KOPT-K1 (cell line): ENCODE results near the gene ADAMTS1.

ENCODE experiments used
- H3K27ac ChIP-seq: fragments of 200-600 bp; sonication (generic); 2 replicates; pipeline ENCODE4 v1.5.1; 2016; ENCODE audit warnings: antibody characterized with exemption, mild to moderate bottlenecking, low read depth, low read length; ENCODE audit not compliant: poor library complexity, severe bottlenecking
- H3K36me3 ChIP-seq: fragments of 200-600 bp; sonication (generic); 2 replicates; pipeline ENCODE4 v1.5.1; 2017; ENCODE audit warnings: antibody characterized with exemption, mild to moderate bottlenecking, low read length, moderate library complexity; ENCODE audit not compliant: insufficient read depth
- H3K9me3 ChIP-seq: fragments of 200-600 bp; sonication (generic); 2 replicates; pipeline ENCODE4 v1.5.1; 2017; ENCODE audit warnings: antibody characterized with exemption, low read length, mild to moderate bottlenecking; ENCODE audit not compliant: insufficient read depth, poor library complexity, severe bottlenecking

ADAMTS1 gene

GRCh38 chr21:26810676-26811415 lies 34.4 kb downstream of the ADAMTS1 start:
- H3K9me3 ChIP-seq: no peaks in the 10 kb centered on the region
- H3K27ac ChIP-seq: no peak overlapping the region

GRCh38 chr21:26810266-26810665 lies 34.9 kb downstream of the ADAMTS1 start:
- H3K27ac ChIP-seq: no peak overlapping the region
- no peaks in the 10 kb centered on the region for H3K9me3 ChIP-seq
- no peaks in the 10 kb centered on the region for H3K36me3 ChIP-seq

More at GRCh38 chr21:26810676-26811415, 34.4 kb downstream of the ADAMTS1 start:
- H3K36me3 ChIP-seq: no peaks in the 10 kb centered on the region

GRCh38 chr21:26809745-26810144 lies 35.5 kb downstream of the ADAMTS1 start:
- H3K27ac ChIP-seq: no peak overlapping the region
- H3K36me3 ChIP-seq: no peaks in the 10 kb centered on the region
- H3K9me3 ChIP-seq: no peaks in the 10 kb centered on the region

GRCh38 chr21:26806801-26807295 lies 38.4 kb downstream of the ADAMTS1 start:
- Histone ChIP-seq H3K9me3 (no peaks in the 10 kb centered on the region), H3K36me3 (no peaks in the 10 kb centered on the region), H3K27ac (peak overlapping the region; percentile 52)

- no peaks in the 10 kb centered on the region for H3K36me3 ChIP-seq
These were observed 40.2 kb downstream of the ADAMTS1 start for GRCh38 chr21:26804895-26805609.

GRCh38 chr21:26801498-26801897 lies 43.7 kb downstream of the ADAMTS1 start:
- Histone ChIP-seq H3K27ac (peak overlapping the region; percentile 14), H3K36me3 (no peaks in the 10 kb centered on the region), H3K9me3 (peaks cover 8% of the 10 kb centered on the region)

More at GRCh38 chr21:26804895-26805609, 40.2 kb downstream of the ADAMTS1 start:
- Histone ChIP-seq H3K9me3 (no peaks in the 10 kb centered on the region), H3K27ac (no peak overlapping the region)

GRCh38 chr21:26800970-26801431 lies 44.2 kb downstream of the ADAMTS1 start:
- H3K36me3 ChIP-seq: no peaks in the 10 kb centered on the region
- peak overlapping the region; percentile 14 for H3K27ac ChIP-seq
- peaks cover 8% of the 10 kb centered on the region for H3K9me3 ChIP-seq

GRCh38 chr21:26800455-26800854 lies 44.8 kb downstream of the ADAMTS1 start:
- H3K36me3 ChIP-seq: no peaks in the 10 kb centered on the region
- peak overlapping the region; percentile 90 for H3K27ac ChIP-seq
- peaks cover 8% of the 10 kb centered on the region for H3K9me3 ChIP-seq

- no peaks in the 10 kb centered on the region for H3K36me3 ChIP-seq
- peaks cover 8% of the 10 kb centered on the region for H3K9me3 ChIP-seq
- peak overlapping the region; percentile 90 for H3K27ac ChIP-seq
These were observed 45.2 kb downstream of the ADAMTS1 start for GRCh38 chr21:26800001-26800400.

GRCh38 chr21:26798856-26799751 lies 46.1 kb downstream of the ADAMTS1 start:
- Histone ChIP-seq H3K9me3 (peaks cover 8% of the 10 kb centered on the region), H3K36me3 (no peaks in the 10 kb centered on the region), H3K27ac (peak overlapping the region; percentile 90)

GRCh38 chr21:26797878-26798456 lies 47.2 kb downstream of the ADAMTS1 start:
- Histone ChIP-seq H3K9me3 (peaks cover 8% of the 10 kb centered on the region), H3K27ac (peak overlapping the region; percentile 90), H3K36me3 (no peaks in the 10 kb centered on the region)

- Histone ChIP-seq H3K36me3 (no peaks in the 10 kb centered on the region), H3K9me3 (peaks cover 8% of the 10 kb centered on the region), H3K27ac (peak overlapping the region; percentile 90)
These were observed 49.3 kb downstream of the ADAMTS1 start for GRCh38 chr21:26795866-26796329.

GRCh38 chr21:26795412-26795805 lies 49.8 kb downstream of the ADAMTS1 start:
- no peaks in the 10 kb centered on the region for H3K36me3 ChIP-seq
- H3K27ac ChIP-seq: peak overlapping the region; percentile 90
- H3K9me3 ChIP-seq: peaks cover 8% of the 10 kb centered on the region
